OCI-LY7 (cell line): ENCODE data around the gene SNHG17. TPM values are rescaled to one million over a fixed set of nuclear protein-coding genes. Genes with fewer than 3 reads are reported as not detected.
"Not testable (repeated sequence)": the region's sequence is repeated elsewhere in the genome, so short reads cannot be mapped to it uniquely, and the experiment has no call there.

Experiments used
- BruUV-seq: library from RNA; stranded (reverse); fragments of 400-500 nt; replicated peaks from 2 replicates; lab custom pipeline; 2021; lab: Mats Ljungman, UMichigan
- CTCF ChIA-PET: fragments of 300-600 bp; sonication (Branson Sonifier 250); formaldehyde crosslinking; loops from one replicate; lab custom pipeline; 2022; ENCODE audit warnings: antibody characterized with exemption; ENCODE audit not compliant: unreplicated experiment; lab: Charles Lee
- POLR2A ChIA-PET: fragments of 300-600 bp; sonication (Branson Sonifier 250); formaldehyde crosslinking; loops from one replicate; lab custom pipeline; 2022; ENCODE audit warnings: antibody characterized with exemption; lab: Charles Lee
- DNase-seq: peaks from one replicate; pipeline ENCODE4 v3.0.0-alpha.2; 2015; ENCODE audit warnings: low spot score
- H2AFZ ChIP-seq: fragments of 200-600 bp; sonication (generic), shearing (Covaris generic); 2 replicates; pipeline ENCODE4 v1.6.1; 2014; ENCODE audit warnings: mild to moderate bottlenecking, antibody characterized with exemption, low read length, moderate library complexity
- H3K27ac ChIP-seq: fragments of 200-600 bp; sonication (generic); 2 replicates; pipeline ENCODE4 v1.5.1; 2014; ENCODE audit warnings: mixed run types, low read depth, mild to moderate bottlenecking, moderate library complexity, low read length, inconsistent platforms; ENCODE audit not compliant: poor library complexity, severe bottlenecking
- H3K36me3 ChIP-seq: fragments of 200-600 bp; sonication (generic); 2 replicates; pipeline ENCODE4 v1.6.1; 2014; ENCODE audit warnings: mild to moderate bottlenecking, antibody characterized with exemption, low read length, moderate library complexity, mixed read lengths; ENCODE audit not compliant: insufficient read depth
- H3K4me1 ChIP-seq: fragments of 200-600 bp; sonication (generic); 2 replicates; pipeline ENCODE4 v1.5.1; 2014; ENCODE audit warnings: mild to moderate bottlenecking, low read length; ENCODE audit not compliant: insufficient read depth, poor library complexity, severe bottlenecking
- H3K4me2 ChIP-seq: fragments of 200-600 bp; sonication (generic); 2 replicates; pipeline ENCODE4 v1.6.1; 2014; ENCODE audit warnings: mild to moderate bottlenecking, low read length
- H3K4me3 ChIP-seq: fragments of 200-600 bp; sonication (generic); 2 replicates; pipeline ENCODE4 v1.5.1; 2014; ENCODE audit warnings: mild to moderate bottlenecking, low read depth, low read length; ENCODE audit not compliant: poor library complexity, severe bottlenecking
- H3K79me2 ChIP-seq: fragments of 200-600 bp; sonication (generic); 2 replicates; pipeline ENCODE4 v1.6.1; 2016; ENCODE audit warnings: low read depth, mild to moderate bottlenecking, low read length, moderate library complexity, mixed read lengths; ENCODE audit not compliant: insufficient read depth
- H3K9me2 ChIP-seq: fragments of 200-600 bp; sonication (generic); 2 replicates; pipeline ENCODE4 v1.6.1; 2016; ENCODE audit warnings: mild to moderate bottlenecking, low read length, mixed read lengths; ENCODE audit not compliant: insufficient read depth
- H3K9me3 ChIP-seq: fragments of 200-600 bp; sonication (generic); 2 replicates; pipeline ENCODE4 v1.6.1; 2014; ENCODE audit warnings: mild to moderate bottlenecking, mixed run types, low read length, mixed read lengths
- H4K20me1 ChIP-seq: fragments of 200-600 bp; sonication (generic); 2 replicates; pipeline ENCODE4 v1.6.1; 2014; ENCODE audit warnings: mild to moderate bottlenecking, antibody characterized with exemption, low read length, moderate library complexity, mixed read lengths; ENCODE audit not compliant: insufficient read depth
- CTCF ChIP-seq: fragments of 200-600 bp; sonication (generic); conservative IDR thresholded peaks from 2 replicates; pipeline ENCODE4 v1.5.1; 2014; ENCODE audit warnings: mild to moderate bottlenecking, antibody characterized with exemption, low read length, moderate library complexity, mixed read lengths
- EZH2phosphoT487 ChIP-seq: fragments of 200-600 bp; sonication (generic); IDR thresholded peaks from 2 replicates; pipeline ENCODE4 v1.6.1; 2018; ENCODE audit warnings: low read depth, borderline replicate concordance, mild to moderate bottlenecking, mixed run types, antibody characterized with exemption, low read length, moderate library complexity, mixed read lengths
- intact Hi-C: fragments of 100-400 bp; cut with micrococcal nuclease; formaldehyde crosslinking; loops from one replicate; pipeline ENCODE4 v1.10.0; 2022; ENCODE audit not compliant: unreplicated experiment
- total RNA-seq, 2 experiments: library from RNA; depleted of rRNA in 1 of 2; stranded (reverse); fragments of >200 nt in 1 of 2; shearing (Covaris generic) in 1 of 2; gene quantifications; 2 replicates each; pipeline ENCODE4 v1.2.3, GENCODE V29; 2014 to 2022

SNHG17 gene
- total RNA-seq, 2 experiments from 2014 or later = 49.1 to 111 TPM

GRCh38 chr20:38433304-38433972 is 1.7 kb downstream of the SNHG17 start:
- peak overlapping the region; percentile 85 for H3K4me3 ChIP-seq
- POLR2A ChIA-PET = interaction anchor here (1.0 to 2.9 kb wide), 4 partner anchors 14 to 40 kb away, joined by 3 to 27 read pairs (median 7); partner anchors contain the start of gene RALGAPB

GRCh38 chr20:38432870-38433269 is 2.3 kb downstream of the SNHG17 start:
- Histone ChIP-seq H3K4me3 (peak overlapping the region; percentile 85), H3K36me3 (peaks cover 69% of the 10 kb centered on the region), H3K79me2 (peaks cover 70% of the 10 kb centered on the region), H3K4me2 (peak overlapping the region; percentile 96), H4K20me1 (peaks cover 51% of the 10 kb centered on the region), H3K4me1 (peaks cover 26% of the 10 kb centered on the region)
- H2AFZ ChIP-seq, BruUV-seq, H3K9me3 ChIP-seq, H3K27ac ChIP-seq, CTCF ChIA-PET, DNase-seq, intact Hi-C loops, H3K9me2 ChIP-seq: not testable (repeated sequence)
- POLR2A ChIA-PET = interaction anchor here (2.9 kb wide), 1 partner anchor 40 kb away, joined by 10 read pairs; the partner anchor contains the start of gene RALGAPB

More at GRCh38 chr20:38433304-38433972, 1.7 kb downstream of the SNHG17 start:
- H4K20me1 ChIP-seq = peaks cover 47% of the 10 kb centered on the region
- H3K4me2 ChIP-seq = peak overlapping the region; percentile 96
- peaks cover 64% of the 10 kb centered on the region for H3K36me3 ChIP-seq
- TF ChIP-seq CTCF (no peak), EZH2phosphoT487 (no peak)
- no peak for DNase-seq
- CTCF ChIA-PET = interaction anchor here (0.5 to 2.2 kb wide), 3 partner anchors 10 to 21 kb away, joined by 3 to 7 read pairs (median 6); no protein-coding TSS in a partner anchor
- H3K9me2 ChIP-seq = no peaks in the 10 kb centered on the region
- no peaks in the 10 kb centered on the region for H3K9me3 ChIP-seq
- H3K27ac ChIP-seq = no peak overlapping the region
- BruUV-seq = no TSS peak
- peaks cover 67% of the 10 kb centered on the region for H3K79me2 ChIP-seq
- no peak overlapping the region for H2AFZ ChIP-seq
- H3K4me1 ChIP-seq = peaks cover 26% of the 10 kb centered on the region
- intact Hi-C loops = no loop called here

- peaks cover 76% of the 10 kb centered on the region for H3K79me2 ChIP-seq
- BruUV-seq = no TSS peak
- no peaks in the 10 kb centered on the region for H3K9me2 ChIP-seq
- peaks cover 51% of the 10 kb centered on the region for H4K20me1 ChIP-seq
- H3K4me2 ChIP-seq = peak overlapping the region; percentile 96
- no peak overlapping the region for H2AFZ ChIP-seq
- H3K27ac ChIP-seq = no peak overlapping the region
- no peak for DNase-seq
- ChIA-PET CTCF (no interaction called here), POLR2A (no interaction called here)
- H3K9me3 ChIP-seq = no peaks in the 10 kb centered on the region
- peaks cover 75% of the 10 kb centered on the region for H3K36me3 ChIP-seq
- H3K4me1 ChIP-seq = peaks cover 26% of the 10 kb centered on the region
- intact Hi-C loops = no loop called here
- TF ChIP-seq CTCF (no peak), EZH2phosphoT487 (no peak)
- H3K4me3 ChIP-seq = peak overlapping the region; percentile 85
Observed at GRCh38 chr20:38432292-38432691, 2.8 kb downstream of the SNHG17 start.
